DMS53 treated with DMSO at 0.1 percent for 48 hours (cell line): ENCODE data around the gene AGBL4.
A peak's percentile ranks its signal among the peaks of the same experiment; 100 is the strongest.

ENCODE experiments used
- DNase-seq: peaks from one replicate; lab custom pipeline; 2025; ENCODE audit not compliant: unreplicated experiment; lab: John Stamatoyannopoulos, UW

AGBL4 gene

DNA sequence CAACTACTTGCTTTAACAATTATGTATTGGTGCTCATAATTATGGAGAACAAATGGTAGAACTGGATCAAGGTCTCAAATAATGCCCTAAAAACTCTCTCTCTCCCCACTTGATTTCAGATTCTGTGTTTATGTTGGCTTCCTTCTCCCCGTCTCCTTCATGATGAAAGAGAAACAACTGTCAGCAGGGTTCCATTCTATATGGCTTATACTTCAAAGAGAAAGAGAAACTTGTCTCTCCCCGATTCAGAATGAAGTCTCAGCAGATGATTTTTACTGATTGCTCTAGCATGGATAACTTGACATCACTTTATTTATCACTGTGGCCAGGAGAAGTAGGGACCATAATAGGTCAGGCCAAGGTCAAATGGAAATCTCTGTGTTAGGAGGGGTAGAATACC, 575.6 kb downstream of the AGBL4 start:
- no peak for DNase-seq

DNA sequence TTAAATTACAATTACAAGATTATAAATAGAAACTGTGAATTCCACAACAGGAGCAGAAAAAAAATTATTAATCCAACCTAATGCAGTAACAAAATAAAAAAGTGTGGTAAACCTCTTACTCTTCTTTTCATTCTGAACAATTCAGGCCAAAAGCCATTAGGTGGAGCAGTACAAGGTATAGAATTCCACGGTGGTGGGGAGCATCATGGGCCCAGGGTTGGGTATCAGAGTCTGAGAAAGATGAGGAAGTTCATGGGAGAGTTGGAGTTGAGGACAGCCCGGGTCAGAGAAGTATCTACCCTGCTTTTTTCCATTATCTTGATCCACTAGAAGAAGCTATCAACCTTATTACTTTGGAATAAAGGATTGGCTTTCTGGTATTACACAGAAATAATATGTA, 586.9 kb downstream of the AGBL4 start:
- no peak for DNase-seq

DNA sequence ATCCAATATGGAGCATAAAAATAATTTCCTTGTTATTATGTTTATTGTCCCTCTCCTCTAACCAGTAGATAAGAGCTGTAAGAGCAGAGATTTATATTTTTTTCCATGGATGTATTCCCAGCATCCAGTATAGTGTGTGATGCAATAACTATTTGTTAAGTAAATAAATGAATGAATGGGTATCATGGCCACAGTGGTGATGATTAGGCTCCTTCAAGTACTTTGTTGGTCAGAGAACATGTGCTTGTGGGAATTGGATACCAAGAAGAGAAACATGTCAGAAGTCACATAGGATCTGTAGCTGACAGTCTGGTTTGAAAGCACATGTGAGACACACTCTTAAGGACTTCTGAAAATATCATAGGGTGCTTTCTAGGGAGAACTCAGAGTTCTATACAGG, 588.5 kb downstream of the AGBL4 start:
- peak; percentile 81 for DNase-seq

- DNase-seq: no peak
Observed at GRCh38 chr1:49424782-49425181, 599.0 kb downstream of the AGBL4 start.

GRCh38 chr1:49416758-49417157, 607.0 kb downstream of the AGBL4 start:
- no peak for DNase-seq

- no peak for DNase-seq
Observed at GRCh38 chr1:49408346-49408745, 615.4 kb downstream of the AGBL4 start.

DNA sequence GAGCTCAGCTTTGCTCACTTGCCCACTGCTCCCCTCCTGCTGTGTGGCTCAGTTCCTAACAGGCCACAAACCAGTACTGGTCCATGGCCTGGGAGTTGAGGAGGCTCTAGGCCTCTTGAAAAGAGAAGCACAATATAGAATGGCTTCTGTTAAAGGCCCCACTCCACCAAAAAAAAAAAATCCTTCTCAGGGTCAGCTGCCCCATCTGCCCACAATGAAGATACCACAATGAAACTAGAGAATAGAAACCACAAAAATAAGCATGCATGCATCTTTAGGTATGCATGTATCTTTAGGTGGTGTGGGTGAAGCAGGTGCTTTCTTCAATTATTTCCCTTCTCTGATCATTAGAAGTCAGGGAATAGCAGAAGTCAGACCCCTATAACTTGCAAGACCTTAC, 626.7 kb downstream of the AGBL4 start:
- DNase-seq: no peak

- DNase-seq: no peak
Observed at GRCh38 chr1:49394200-49394599, 629.6 kb downstream of the AGBL4 start.

DNA sequence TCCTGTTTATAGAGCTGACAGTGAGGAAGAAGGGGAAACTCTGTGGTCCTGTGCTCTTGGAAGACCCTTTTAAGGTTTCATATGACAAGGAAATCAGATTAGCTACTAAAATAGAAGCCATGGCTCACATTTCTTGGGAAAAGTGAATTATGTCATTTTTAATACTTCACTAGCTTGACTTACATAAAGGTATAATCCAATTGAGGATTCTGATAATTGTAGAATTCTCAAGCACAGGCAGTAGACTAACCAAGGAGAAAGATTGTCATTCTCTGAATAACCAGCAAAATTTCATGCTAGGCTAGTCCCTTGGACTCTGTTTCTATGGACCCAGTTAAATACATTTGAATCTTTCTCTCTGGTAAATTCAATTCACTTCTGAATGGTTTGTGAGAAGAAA, 634.1 kb downstream of the AGBL4 start:
- no peak for DNase-seq

- peak; percentile 17 for DNase-seq
Observed at GRCh38 chr1:49364676-49365075, 659.1 kb downstream of the AGBL4 start.

GRCh38 chr1:49363628-49364027, 660.1 kb downstream of the AGBL4 start:
- no peak for DNase-seq

DNA sequence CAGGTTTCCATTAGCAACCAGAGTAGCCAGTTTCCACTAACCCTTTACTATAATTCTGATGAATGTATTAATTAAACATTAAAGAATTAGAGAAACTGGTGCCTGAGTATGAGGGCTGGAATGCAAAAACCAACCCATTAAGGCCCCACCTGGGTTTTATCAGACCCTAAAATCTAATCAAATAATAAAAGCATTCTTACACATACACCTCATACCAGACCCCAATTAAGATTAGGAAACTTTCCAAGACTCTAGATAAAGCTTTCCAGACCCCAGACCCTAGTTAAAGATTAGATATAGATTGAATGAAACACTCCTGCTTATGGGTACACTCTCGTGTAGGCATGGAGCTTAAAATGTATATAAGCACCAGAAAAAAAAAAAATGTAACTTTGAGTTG, 665.7 kb downstream of the AGBL4 start:
- DNase-seq: no peak

GRCh38 chr1:49356594-49356993, 667.2 kb downstream of the AGBL4 start:
- DNase-seq: no peak

DNA sequence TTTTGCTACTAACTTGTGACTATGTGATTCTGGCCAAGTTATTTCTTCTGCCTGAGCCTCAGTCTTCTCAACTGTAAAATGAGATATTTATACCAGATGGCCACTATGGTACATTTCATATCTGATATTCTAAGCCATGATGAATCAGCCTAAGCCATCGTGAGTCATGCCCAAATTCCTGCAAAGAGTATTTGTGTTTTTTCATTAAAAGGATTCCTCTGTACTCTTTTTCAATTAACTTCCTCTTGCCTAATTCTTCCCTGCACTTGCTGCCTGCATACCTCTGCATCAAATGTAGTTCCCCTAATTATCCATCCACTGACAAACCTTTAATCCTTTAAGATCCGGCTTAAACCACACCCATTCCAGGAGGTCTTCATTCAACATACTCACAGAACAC, 672.0 kb downstream of the AGBL4 start:
- no peak for DNase-seq

GRCh38 chr1:49346767-49347349, 676.9 kb downstream of the AGBL4 start:
- peak; percentile 62 for DNase-seq

GRCh38 chr1:49340576-49340975, 683.2 kb downstream of the AGBL4 start:
- DNase-seq: peak; percentile 17

DNA sequence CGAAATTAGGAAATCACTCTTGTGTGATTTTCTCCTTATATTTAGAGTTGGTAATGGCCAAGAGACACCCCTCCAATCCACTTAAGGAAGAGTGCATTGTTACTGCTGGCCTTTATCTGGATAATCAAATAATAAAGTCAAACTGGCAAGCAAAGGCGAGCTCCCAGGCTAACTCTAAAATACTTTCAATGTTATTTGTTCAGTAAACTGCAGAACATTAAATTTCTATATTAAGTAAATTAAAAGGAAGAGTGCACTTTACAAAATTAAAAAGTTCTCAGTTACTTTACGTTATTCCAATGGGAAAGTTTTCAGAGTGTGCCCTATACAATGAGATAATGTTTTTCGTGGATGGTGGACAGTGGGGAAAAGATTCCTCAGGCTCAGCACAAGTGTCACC, 684.7 kb downstream of the AGBL4 start:
- no peak for DNase-seq

DNA sequence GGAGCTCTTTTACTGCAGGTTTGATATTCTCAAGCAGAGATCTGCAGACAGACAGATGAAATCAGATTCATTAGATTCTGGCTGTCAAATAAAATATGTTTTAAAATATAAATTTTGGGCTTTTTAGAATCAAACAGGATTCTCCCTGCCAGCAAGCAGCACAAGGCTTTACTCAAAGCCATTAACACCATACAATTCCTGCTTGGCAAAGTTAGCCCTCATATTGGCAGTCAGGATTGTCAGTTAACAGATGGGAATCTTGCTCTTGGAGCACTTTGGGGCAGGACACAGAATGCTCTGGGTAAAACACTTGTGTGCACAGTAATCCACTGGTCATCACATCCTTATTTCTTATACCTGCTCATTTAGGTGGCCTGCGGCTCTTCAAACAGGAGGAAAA, 686.5 kb downstream of the AGBL4 start:
- DNase-seq: no peak

DNA sequence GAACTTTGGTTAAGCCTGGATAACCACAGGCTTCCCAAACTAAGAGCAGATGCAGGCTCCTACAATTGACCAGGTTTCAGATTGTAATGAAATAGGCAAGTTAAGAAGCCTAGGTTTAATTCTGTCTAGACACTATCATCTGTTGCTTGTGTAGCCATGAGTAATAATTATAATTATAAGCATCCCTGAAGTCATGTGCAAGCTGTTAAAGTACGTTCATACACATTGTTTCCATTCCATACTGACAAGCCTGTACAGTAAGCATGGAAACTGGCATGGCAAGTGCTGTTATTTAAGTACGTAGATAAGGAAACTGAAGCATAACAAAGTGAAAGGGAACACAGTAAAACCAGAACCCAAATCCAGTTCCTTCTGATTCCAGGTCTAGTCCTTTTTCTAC, 689.8 kb downstream of the AGBL4 start:
- no peak for DNase-seq

DNA sequence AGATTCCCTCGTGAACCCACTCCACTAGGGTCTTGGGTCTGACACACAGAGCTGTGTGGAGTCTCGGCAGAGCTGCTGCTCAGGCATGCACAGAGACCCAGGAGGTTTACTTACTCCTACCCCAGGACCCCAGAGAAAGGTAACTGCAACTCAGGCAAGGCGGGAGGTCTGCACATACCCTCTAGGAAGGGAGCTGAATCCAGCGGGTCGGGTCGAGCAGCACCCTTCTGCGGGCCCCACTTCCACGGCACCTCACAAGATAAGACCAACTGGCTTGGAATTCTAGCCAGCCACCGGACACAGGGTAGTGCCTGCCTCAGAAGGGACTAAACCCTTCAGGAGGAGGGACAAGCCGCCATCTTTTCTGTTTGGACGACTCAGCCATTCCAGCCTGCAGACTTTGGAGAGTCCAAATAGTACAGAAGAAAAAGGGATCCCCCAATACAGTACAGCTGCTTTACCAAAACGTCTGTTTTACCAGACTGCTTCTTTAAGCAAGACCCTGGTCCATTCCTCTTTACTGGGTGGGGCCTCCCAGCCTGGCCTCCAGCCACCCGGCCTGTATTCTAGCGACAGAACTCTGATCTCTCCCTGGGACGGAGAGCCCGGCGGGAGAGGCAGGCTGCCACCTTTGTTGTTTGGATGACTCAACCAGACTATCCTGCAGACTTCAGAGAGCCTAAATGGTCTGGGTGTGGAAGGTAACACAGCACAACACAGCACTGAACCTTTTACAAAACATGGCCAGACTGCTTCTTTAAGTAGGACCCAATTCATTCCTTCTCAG, 692.5 kb downstream of the AGBL4 start:
- DNase-seq: no peak

DNA sequence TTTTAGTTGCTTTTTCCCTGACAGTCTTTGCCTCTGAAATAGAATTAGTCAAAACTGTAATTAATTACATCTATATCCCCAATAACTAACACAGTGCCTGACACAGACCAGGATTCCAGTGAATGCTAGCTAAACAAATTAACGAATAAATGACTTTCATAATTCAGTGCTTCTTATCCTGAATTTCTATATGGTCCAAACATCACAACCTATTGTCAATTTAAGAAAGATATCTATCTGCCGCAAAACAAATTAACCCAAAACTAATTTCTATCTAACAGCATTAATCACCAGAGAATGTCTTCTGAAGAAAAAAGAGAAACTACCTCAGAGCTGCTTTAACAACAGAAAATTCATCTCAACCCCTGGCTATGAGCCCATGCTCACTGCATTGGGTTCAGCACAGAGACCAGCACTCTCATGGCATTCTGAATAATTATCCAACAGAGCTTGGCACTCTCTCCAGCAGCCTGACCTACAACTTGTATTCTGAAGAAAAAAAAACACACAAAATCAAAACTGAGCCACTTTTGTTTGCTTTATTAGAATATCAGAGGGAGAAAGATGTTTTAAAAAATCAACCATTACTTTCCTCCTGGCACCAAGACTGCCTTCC, 699.7 kb downstream of the AGBL4 start:
- no peak for DNase-seq

DNA sequence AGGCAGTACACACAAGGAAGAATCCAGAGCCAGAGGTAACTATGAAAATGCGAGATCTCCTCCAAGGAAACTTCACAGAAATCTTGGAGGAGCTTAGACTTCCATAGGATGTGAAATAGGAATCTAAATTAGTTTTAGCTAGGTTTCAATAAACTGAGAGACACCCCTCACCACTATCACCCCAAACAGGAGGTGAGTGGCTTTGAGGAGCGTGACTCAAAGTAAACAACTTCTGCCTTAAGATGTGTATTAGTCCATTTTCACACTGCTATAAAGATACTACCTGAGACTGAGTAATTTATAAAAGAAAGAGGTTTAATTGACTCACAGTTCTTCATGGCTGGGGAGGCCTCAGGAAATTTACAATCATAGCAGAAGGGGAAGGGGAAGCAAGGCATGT, 703.3 kb downstream of the AGBL4 start:
- DNase-seq: peak; percentile 24
